ENCODE data around the gene DIABLO. TPM values are rescaled to one million over a fixed set of nuclear protein-coding genes. Genes with fewer than 3 reads are reported as not detected.

The DIABLO gene
- total RNA-seq, 1 experiment from 2014 or later, result 74.6 TPM

GRCh38 chr12:122171399-122171798 is 54.5 kb downstream of the DIABLO start:
- Histone ChIP-seq H3K4ac (ENCODE audit: low read depth, low read length) (no peak overlapping the region), H3K18ac (ENCODE audit: insufficient read length, low read depth, low read length) (no peak overlapping the region), H2BK120ac (ENCODE audit: low read depth, low read length, poor library complexity, severe bottlenecking) (no peak overlapping the region), H3K23ac (ENCODE audit: insufficient read length, low read depth, low read length) (no peak overlapping the region), H2BK12ac (ENCODE audit: insufficient read length, low read depth, low read length) (no peak overlapping the region), H3T11ph (ENCODE audit: low read length) (no peak overlapping the region), H3K4me1 (ENCODE audit: insufficient read depth, low read length) (no peaks in the 10 kb centered on the region), H2AK5ac (ENCODE audit: insufficient read length, low read length) (no peak overlapping the region), H3K56ac (ENCODE audit: insufficient read length, low read depth, low read length) (no peak overlapping the region), H4K5ac (ENCODE audit: insufficient read length, low read depth, low read length) (no peak overlapping the region), H3K23me2 (ENCODE audit: insufficient read length, low read depth, low read length, poor library complexity, severe bottlenecking) (no peaks in the 10 kb centered on the region), H4K8ac (replicated peaks; ENCODE audit: insufficient read length, low read depth, low read length) (no peak overlapping the region), H2AFZ (ENCODE audit: low read length) (no peak overlapping the region), H3K79me2 (ENCODE audit: insufficient read depth, low read length) (no peaks in the 10 kb centered on the region), H3K4me2 (ENCODE audit: insufficient read depth, insufficient read length, low read length) (no peak overlapping the region), H3K79me1 (ENCODE audit: insufficient read depth, low read depth, low read length, poor library complexity, severe bottlenecking) (no peaks in the 10 kb centered on the region), H2BK20ac (ENCODE audit: low read depth, low read length, poor library complexity, severe bottlenecking) (no peak overlapping the region), H3K27me3 (ENCODE audit: insufficient read depth, low read length) (no peaks in the 10 kb centered on the region), H2BK15ac (ENCODE audit: low read depth, low read length) (no peak overlapping the region), H2BK5ac (ENCODE audit: insufficient read length, low read length) (no peak overlapping the region), H4K91ac (ENCODE audit: insufficient read length, low read depth, low read length) (no peak overlapping the region), H3K14ac (ENCODE audit: insufficient read depth, low read length) (no peak overlapping the region), H3K9ac (ENCODE audit: extremely low read depth, insufficient read length, low read length) (no peak overlapping the region), H3K9me3 (ENCODE audit: control insufficient read depth, low read depth, low read length) (no peaks in the 10 kb centered on the region), H3K27ac (ENCODE audit: insufficient read length, low read depth, low read length) (no peak overlapping the region), H4K20me1 (ENCODE audit: control insufficient read depth, insufficient read depth, insufficient read length) (no peaks in the 10 kb centered on the region)
- Mint-ChIP-seq H3K4me3 (no peak overlapping the region), H3K9me3 (no peaks in the 10 kb centered on the region), H3K27me3 (ENCODE audit: low read depth) (peaks cover 2% of the 10 kb centered on the region; the same call in 1 of the 2 replicates), H3K36me3 (ENCODE audit: insufficient read depth in 1 of 3, low read depth in 3 of 3) (no peaks in the 10 kb centered on the region), H3K4me1 (no peaks in the 10 kb centered on the region), H3K27ac (no peak overlapping the region)
- no peak for TF ChIP-seq CTCF (conservative IDR thresholded peaks at IDR 0.05)
- no CpG with 5 or more reads among the region's 5 CpGs for WGBS (ENCODE audit: extremely low coverage, insufficient read length, low lambda C conversion rate)
- no peak for DNase-seq
